ENCODE measurements around the gene MMP7. TPM values are rescaled to one million over a fixed set of nuclear protein-coding genes. Genes with fewer than 3 reads are reported as not detected.

Gene MMP7
- total RNA-seq, 6 experiments from 2014 or later: 0.37 to 2.9 (median 1.1) TPM

GRCh38 chr11:102489186-102490145 lies 41.1 kb downstream of the MMP7 start:
- no peak for ATAC-seq
- Histone ChIP-seq H3K27me3 (no peaks in the 10 kb centered on the region), H3K4me1 (peaks cover 0 to 28% (median 6%) of the 10 kb centered on the region in 4 donors), H3K36me3 (no peaks in the 10 kb centered on the region), H3K9me3 (no peaks in the 10 kb centered on the region), H3K27ac (no peak overlapping the region), H3K4me3 (no peak overlapping the region)
- intact Hi-C loops (cut with DNase I): no loop called here
- no peak for DNase-seq
- TF ChIP-seq CTCF (IDR thresholded peaks at IDR 0.05): no peak
- TF ChIP-seq POLR2A (IDR thresholded peaks at IDR 0.05): no peak
- 90% methylated on average over 5 of the region's 5 CpGs for WGBS (ENCODE audit: insufficient coverage, low coverage, low lambda C conversion rate, missing lambda C conversion rate)

- DNase-seq (no peak), ATAC-seq (no peak)
- TF ChIP-seq CTCF (IDR thresholded peaks at IDR 0.05) (no peak), POLR2A (IDR thresholded peaks at IDR 0.05) (no peak)
- no peaks in the 10 kb centered on the region for H3K27me3 ChIP-seq
- no peaks in the 10 kb centered on the region for H3K9me3 ChIP-seq
- H3K4me1 ChIP-seq: peaks cover 0 to 21% (median 4%) of the 10 kb centered on the region in 4 donors
- H3K36me3 ChIP-seq: no peaks in the 10 kb centered on the region
- no peak overlapping the region for H3K27ac ChIP-seq
- no peak overlapping the region for H3K4me3 ChIP-seq
- WGBS (ENCODE audit: insufficient coverage, low coverage, low lambda C conversion rate, missing lambda C conversion rate): 80% methylated on average over 3 of the region's 3 CpGs
- intact Hi-C loops (cut with DNase I): no loop called here
Observed at GRCh38 chr11:102488208-102488607, 42.3 kb downstream of the MMP7 start.

- no peak overlapping the region for H3K27ac ChIP-seq
- no peaks in the 10 kb centered on the region for H3K36me3 ChIP-seq
- no peaks in the 10 kb centered on the region for H3K9me3 ChIP-seq
- WGBS (ENCODE audit: insufficient coverage, low coverage, low lambda C conversion rate, missing lambda C conversion rate): 100% methylated on average over 1 of the region's 1 CpG
- H3K4me3 ChIP-seq: no peak overlapping the region
- intact Hi-C loops (cut with DNase I): no loop called here
- DNase-seq: no peak
- no peak for ATAC-seq
- TF ChIP-seq POLR2A (IDR thresholded peaks at IDR 0.05) (no peak), CTCF (IDR thresholded peaks at IDR 0.05) (no peak)
- peaks cover 0 to 21% (median 4%) of the 10 kb centered on the region in 4 donors for H3K4me1 ChIP-seq
- no peaks in the 10 kb centered on the region for H3K27me3 ChIP-seq
Observed at GRCh38 chr11:102487214-102487613, 43.3 kb downstream of the MMP7 start.

- ATAC-seq (no peak), DNase-seq (no peak)
- TF ChIP-seq CTCF (IDR thresholded peaks at IDR 0.05) (no peak), POLR2A (IDR thresholded peaks at IDR 0.05) (no peak)
- Histone ChIP-seq H3K27ac (no peak overlapping the region), H3K36me3 (no peaks in the 10 kb centered on the region), H3K27me3 (no peaks in the 10 kb centered on the region), H3K9me3 (no peaks in the 10 kb centered on the region), H3K4me3 (no peak overlapping the region), H3K4me1 (peaks cover 0 to 21% (median 4%) of the 10 kb centered on the region in 4 donors)
- WGBS (ENCODE audit: insufficient coverage, low coverage, low lambda C conversion rate, missing lambda C conversion rate): 100% methylated on average over 2 of the region's 2 CpGs
- intact Hi-C loops (cut with DNase I): no loop called here
Observed at GRCh38 chr11:102486584-102486983, 44.0 kb downstream of the MMP7 start.

All from right lobe of liver (tissue), 6 donors.